ENCODE measurements around the gene NLRP5. TPM values are rescaled to one million over a fixed set of nuclear protein-coding genes. Genes with fewer than 3 reads are reported as not detected.
"Not testable (repeated sequence)": the region's sequence is repeated elsewhere in the genome, so short reads cannot be mapped to it uniquely, and the experiment has no call there.

NLRP5 gene
- total RNA-seq, 2 donors from 2014 or later, result 0.34 TPM; not detected in 1

DNA sequence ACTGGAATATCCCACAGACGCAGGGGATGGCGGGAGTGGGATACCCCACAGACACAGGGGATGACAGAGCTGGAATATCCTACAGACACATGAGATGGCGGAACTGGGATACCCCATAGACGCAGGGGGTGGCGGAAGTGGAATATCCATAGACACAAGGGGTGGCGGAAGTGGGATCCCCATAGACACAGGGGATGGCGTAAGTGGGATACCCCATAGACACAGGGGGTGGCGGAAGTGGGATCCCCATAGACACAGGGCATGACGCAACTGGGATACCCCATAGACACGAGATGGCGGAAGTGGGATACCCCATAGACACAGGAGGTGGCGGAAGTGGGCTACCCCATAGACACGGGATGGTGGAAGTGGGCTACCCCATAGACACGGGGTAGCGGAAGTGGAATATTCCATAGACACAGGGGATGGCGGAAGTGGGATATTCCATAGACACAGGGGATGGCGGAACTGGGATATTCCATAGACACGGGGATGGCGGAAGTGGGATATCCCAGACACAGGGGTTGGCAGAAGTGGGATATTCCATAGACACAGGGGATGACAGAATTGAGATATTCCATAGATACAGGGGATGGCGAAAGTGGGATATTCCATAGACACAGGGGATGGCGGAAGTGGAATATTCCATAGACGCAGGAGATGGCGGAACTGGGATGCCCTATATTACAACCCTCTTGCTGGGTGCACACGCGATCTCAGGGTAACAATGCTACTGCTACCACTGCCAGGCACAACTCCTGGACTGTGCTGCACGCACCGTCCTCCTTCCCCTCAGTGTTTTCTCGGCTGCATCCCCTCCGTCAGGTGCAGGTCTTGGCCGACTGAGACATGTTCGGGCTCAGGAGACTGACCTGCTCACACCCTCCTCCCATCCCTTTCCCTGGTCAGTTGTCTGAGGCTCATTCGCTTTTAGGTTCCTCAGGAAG is 106.4 kb downstream of the NLRP5 start:
- Histone ChIP-seq H3K36me3 (peaks cover 0 to 7% of the 10 kb centered on the region in 2 donors), H3K4me3 (no peak overlapping the region), H3K27me3 (replicated peaks; ENCODE audit: insufficient read depth) (no peaks in the 10 kb centered on the region), H3K27ac (no peak overlapping the region), H3K9me3 (no peaks in the 10 kb centered on the region), H3K4me1 (replicated peaks) (peaks cover 3% of the 10 kb centered on the region)
- no peak for TF ChIP-seq POLR2AphosphoS5 (IDR thresholded peaks at IDR 0.05)
- TF ChIP-seq, protein P1, sequence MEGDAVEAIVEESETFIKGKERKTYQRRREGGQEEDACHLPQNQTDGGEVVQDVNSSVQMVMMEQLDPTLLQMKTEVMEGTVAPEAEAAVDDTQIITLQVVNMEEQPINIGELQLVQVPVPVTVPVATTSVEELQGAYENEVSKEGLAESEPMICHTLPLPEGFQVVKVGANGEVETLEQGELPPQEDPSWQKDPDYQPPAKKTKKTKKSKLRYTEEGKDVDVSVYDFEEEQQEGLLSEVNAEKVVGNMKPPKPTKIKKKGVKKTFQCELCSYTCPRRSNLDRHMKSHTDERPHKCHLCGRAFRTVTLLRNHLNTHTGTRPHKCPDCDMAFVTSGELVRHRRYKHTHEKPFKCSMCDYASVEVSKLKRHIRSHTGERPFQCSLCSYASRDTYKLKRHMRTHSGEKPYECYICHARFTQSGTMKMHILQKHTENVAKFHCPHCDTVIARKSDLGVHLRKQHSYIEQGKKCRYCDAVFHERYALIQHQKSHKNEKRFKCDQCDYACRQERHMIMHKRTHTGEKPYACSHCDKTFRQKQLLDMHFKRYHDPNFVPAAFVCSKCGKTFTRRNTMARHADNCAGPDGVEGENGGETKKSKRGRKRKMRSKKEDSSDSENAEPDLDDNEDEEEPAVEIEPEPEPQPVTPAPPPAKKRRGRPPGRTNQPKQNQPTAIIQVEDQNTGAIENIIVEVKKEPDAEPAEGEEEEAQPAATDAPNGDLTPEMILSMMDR (IDR thresholded peaks at IDR 0.05), result no peak
- TF ChIP-seq POLR2A (IDR thresholded peaks at IDR 0.05), result no peak
- 97% methylated on average over 32 of the region's 32 CpGs for WGBS
- no peak for DNase-seq (ENCODE audit: low spot score)
- intact Hi-C loops (cut with DNase I), result no loop called here

DNA sequence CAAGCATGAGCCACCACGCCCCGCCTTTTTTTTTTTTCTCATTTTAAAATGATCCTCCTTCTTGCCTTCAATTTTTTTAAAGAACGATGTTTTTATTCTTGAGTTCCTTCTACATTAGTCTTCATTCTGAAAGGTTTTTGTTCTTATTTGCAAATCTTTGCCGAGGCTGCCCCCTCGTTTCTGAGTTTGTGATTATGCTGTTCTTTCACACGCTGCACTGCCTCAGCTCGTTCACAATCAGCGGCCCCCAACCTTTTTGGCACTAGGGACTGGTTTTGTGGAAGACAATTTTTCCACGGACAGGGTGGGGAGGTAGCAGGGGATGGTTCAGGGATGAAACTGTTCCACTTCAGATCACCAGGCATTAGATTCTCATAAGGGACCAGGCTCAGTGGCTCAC is 107.9 kb downstream of the NLRP5 start:
- Histone ChIP-seq H3K4me3 (no peak overlapping the region), H3K27ac (no peak overlapping the region), H3K4me1 (replicated peaks) (peaks cover 3% of the 10 kb centered on the region), H3K36me3 (no peaks in the 10 kb centered on the region), H3K27me3 (replicated peaks; ENCODE audit: insufficient read depth) (no peaks in the 10 kb centered on the region), H3K9me3 (no peaks in the 10 kb centered on the region)
- intact Hi-C loops (cut with DNase I), result no loop called here
- 95% methylated on average over 8 of the region's 9 CpGs for WGBS
- no peak for DNase-seq (ENCODE audit: low spot score)
- TF ChIP-seq, protein P1 (IDR thresholded peaks at IDR 0.05), result no peak
- TF ChIP-seq POLR2AphosphoS5 (IDR thresholded peaks at IDR 0.05), result no peak
- no peak for TF ChIP-seq POLR2A (IDR thresholded peaks at IDR 0.05)

DNA sequence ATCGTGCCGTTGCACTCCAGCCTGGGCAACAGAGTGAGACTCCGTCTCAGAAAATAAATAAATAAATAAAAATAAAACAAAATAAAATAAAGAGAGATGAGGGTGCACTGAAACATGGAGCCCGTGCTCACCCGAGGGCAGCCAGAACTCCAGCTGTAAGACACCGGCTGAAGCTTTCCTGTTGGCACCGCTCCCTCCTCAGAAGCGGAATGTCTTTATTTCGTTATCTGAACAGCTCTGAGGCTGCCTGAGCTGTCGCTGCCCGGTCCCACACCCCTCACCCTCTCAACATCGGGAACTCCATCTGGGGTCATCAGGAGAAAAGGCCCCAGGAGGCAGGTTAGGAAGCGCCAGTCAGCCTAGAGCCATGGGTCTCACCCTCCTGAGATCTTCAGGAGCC is 110.1 kb downstream of the NLRP5 start:
- DNase-seq (ENCODE audit: low spot score), result no peak
- intact Hi-C loops (cut with DNase I), result no loop called here
- Histone ChIP-seq H3K27me3 (replicated peaks; ENCODE audit: insufficient read depth) (no peaks in the 10 kb centered on the region), H3K27ac (no peak overlapping the region), H3K4me1 (replicated peaks) (no peaks in the 10 kb centered on the region), H3K9me3 (no peaks in the 10 kb centered on the region), H3K36me3 (no peaks in the 10 kb centered on the region), H3K4me3 (no peak overlapping the region)
- TF ChIP-seq POLR2AphosphoS5 (IDR thresholded peaks at IDR 0.05) (no peak), POLR2A (IDR thresholded peaks at IDR 0.05) (no peak)
- TF ChIP-seq, protein P1 (IDR thresholded peaks at IDR 0.05), result no peak
- WGBS, result 83% methylated on average over 13 of the region's 13 CpGs

DNA sequence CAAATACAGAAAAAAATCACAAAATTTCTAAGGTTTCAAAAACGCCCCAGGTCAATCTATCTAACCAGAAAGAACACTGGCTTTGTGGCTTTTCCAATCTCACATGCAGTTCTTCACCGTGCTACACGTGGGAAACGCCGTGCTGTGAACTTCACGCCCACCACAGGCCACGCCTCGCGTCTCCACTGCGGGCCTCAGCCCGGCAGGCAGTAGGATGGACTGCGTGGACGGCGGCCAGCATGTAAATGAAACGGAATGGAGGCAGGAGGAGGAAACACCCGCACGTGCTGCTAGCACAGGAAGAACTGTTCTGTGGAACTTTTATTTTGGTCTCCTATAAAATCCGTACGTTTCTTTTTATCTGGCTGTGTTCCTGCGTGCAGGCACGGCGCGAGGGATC is 110.7 kb downstream of the NLRP5 start:
- Histone ChIP-seq H3K36me3 (peaks cover 0 to 3% of the 10 kb centered on the region in 2 donors), H3K9me3 (no peaks in the 10 kb centered on the region), H3K27me3 (replicated peaks; ENCODE audit: insufficient read depth) (no peaks in the 10 kb centered on the region), H3K27ac (no peak overlapping the region), H3K4me1 (replicated peaks) (no peaks in the 10 kb centered on the region), H3K4me3 (no peak overlapping the region)
- whole genome bisulfite sequencing, result 62% methylated on average over 23 of the region's 23 CpGs
- TF ChIP-seq, protein P1 (IDR thresholded peaks at IDR 0.05), result no peak
- peak; percentile 38 for TF ChIP-seq POLR2AphosphoS5 (IDR thresholded peaks at IDR 0.05)
- no peak for TF ChIP-seq POLR2A (IDR thresholded peaks at IDR 0.05)
- intact Hi-C loops (cut with DNase I), result no loop called here
- DNase-seq (ENCODE audit: low spot score), result peak; percentile 45

DNA sequence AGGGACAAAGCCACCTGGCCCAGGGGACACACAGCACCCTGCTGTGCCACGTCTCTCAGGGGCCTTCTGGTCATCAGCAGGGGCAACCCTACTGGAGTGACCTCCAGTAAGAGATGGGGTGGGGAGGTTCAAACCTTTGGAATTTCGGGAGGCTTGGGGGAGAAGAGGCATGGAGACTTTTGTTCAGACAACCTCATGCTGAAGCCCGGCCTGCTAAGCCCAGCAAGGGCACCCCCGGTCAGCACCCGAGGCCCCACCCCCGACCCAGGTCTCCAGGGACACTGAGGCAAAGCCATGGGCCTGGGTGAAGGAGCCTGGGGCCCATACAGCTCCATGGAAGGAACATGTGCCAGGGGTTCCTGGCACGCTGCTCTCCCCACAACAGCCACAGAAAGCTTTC is 111.2 kb downstream of the NLRP5 start:
- no peak overlapping the region for H3K27ac ChIP-seq
- no peaks in the 10 kb centered on the region for H3K9me3 ChIP-seq
- peaks cover 0 to 4% of the 10 kb centered on the region in 2 donors for H3K36me3 ChIP-seq
- TF ChIP-seq POLR2AphosphoS5 (IDR thresholded peaks at IDR 0.05) (no peak), POLR2A (IDR thresholded peaks at IDR 0.05) (no peak)
- TF ChIP-seq, protein P1 (IDR thresholded peaks at IDR 0.05), result no peak
- H3K27me3 ChIP-seq (replicated peaks; ENCODE audit: insufficient read depth), result no peaks in the 10 kb centered on the region
- DNase-seq (ENCODE audit: low spot score), result no peak
- H3K4me1 ChIP-seq (replicated peaks), result no peaks in the 10 kb centered on the region
- H3K4me3 ChIP-seq, result no peak overlapping the region
- WGBS, result 85% methylated on average over 7 of the region's 7 CpGs
- intact Hi-C loops (cut with DNase I), result no loop called here

DNA sequence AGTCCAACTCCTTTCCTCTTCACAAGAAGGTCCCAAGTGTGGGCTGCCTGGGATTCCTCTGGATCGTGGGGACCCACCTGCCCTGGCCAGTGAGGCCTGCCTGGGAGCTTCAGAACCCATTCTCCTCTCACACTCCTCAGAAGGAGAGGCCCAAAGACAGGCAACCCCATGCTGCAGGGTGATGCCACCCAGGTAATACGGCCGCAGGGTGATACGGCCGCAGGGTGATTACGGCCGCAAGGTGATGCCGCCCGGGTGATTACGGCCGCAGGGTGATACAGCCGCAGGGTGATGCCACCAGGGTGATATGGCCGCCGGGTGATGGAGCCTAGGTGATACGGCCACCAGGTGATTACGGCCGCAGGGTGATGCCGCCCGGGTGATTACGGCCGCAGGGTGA is 111.7 kb downstream of the NLRP5 start:
- H3K4me1 ChIP-seq (replicated peaks); DNase-seq (ENCODE audit: low spot score); intact Hi-C loops (cut with DNase I); H3K27ac ChIP-seq; H3K4me3 ChIP-seq; H3K36me3 ChIP-seq; H3K9me3 ChIP-seq; H3K27me3 ChIP-seq (replicated peaks; ENCODE audit: insufficient read depth): not testable (repeated sequence)
- 93% methylated on average over 21 of the region's 21 CpGs for WGBS
